RPMI7951 (cell line): ENCODE data around the gene PBX1. TPM values are rescaled to one million over a fixed set of nuclear protein-coding genes. Genes with fewer than 3 reads are reported as not detected.
"Not testable (repeated sequence)": the region's sequence is repeated elsewhere in the genome, so short reads cannot be mapped to it uniquely, and the experiment has no call there.

Experiments used
- DNase-seq: peaks from one replicate; pipeline ENCODE4 v3.0.0-alpha.2; 2012; ENCODE audit warnings: low read depth
- total RNA-seq: library from RNA; depleted of rRNA; stranded (reverse); fragments of >200 nt; shearing (Covaris generic); gene quantifications from 2 replicates; pipeline ENCODE4 v1.2.3, GENCODE V29; 2014

Gene PBX1
- total RNA-seq, 1 experiment from 2014 or later, result 2.4 TPM

DNA sequence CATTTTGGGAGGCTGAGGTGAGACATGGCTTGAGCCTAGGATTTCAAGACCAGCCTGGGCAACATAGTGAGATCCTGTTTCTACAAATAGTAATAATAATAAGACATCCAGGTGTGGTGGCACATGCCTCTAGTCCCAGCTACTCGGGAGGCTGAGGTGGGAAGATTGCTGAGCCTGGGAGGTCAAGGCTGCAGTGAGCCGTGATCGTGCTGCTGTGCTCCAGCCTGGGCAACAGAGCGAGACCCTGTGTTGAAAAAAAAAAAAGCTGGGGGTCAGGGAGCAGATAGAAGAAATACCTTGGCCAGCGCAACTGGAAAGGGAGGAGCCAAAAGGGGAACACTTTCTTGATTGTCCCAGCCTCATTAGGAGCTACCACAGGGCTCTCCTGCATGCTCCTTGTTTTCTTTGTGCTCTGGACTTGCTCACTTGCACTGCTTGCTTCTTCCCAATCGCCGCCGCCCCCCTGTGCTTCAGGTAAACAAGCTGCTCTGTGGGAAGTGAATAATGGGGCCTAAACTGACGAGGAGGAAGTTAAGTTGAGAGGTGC lies 31.1 kb downstream of the PBX1 start:
- no peak for DNase-seq

DNA sequence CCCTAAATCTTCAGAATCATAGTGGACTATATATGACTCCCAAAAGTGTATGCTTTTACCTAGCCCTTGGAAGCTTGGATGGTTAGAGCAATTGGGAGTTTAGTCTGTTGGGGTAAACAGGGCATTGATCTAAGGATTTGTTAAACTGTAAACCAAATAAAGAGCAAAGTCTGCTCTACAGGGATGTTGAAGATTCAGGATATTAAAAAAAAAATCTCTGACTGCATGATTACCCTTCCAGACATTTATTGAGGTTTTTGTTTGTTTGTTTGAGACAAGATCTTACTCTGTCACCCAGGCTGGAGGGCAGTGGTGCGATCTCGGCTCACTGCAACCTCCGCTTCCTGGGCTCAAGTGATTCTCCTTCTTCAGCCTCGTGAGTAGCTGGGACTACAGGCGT lies 31.6 kb downstream of the PBX1 start:
- no peak for DNase-seq

DNA sequence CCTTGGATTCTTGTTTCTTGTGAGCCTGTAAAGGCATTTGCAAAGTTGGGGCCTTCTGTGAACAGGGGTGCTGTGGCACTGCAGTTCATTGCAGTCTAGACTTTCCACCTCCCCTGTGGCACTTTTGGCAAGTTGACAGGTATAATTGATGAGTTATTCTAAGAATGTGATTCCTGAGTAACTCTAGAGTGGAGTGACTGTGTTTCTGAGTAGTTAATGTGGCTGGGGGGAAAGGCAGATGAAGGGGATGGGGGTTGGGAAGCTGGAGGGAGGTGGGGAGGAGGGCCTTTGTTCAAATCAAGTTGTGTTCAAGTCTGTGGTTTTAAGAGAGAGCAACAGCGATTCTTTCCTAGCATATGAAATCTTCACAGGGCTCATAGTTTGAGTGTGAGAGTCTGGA lies 32.9 kb downstream of the PBX1 start:
- DNase-seq, result peak; percentile 27

DNA sequence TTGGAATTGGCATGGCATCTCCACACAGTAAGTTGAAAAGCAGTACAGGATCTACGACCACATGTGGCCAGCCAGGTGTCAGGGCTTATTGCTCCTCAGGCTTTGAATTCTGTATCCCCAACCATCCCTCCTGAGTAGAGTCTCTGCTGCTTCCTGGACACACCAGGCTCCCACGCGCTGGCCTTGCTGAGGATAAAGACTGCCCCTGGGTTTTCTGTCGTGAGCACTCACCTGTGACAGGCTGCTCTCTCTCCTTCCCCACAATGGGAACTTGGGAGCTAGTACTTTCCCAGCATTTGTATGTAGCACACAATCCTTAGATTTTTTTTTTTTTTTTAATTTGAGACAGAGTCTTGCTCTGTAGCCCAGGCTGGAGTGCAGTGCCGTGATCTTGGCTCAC lies 33.6 kb downstream of the PBX1 start:
- DNase-seq, result no peak

DNA sequence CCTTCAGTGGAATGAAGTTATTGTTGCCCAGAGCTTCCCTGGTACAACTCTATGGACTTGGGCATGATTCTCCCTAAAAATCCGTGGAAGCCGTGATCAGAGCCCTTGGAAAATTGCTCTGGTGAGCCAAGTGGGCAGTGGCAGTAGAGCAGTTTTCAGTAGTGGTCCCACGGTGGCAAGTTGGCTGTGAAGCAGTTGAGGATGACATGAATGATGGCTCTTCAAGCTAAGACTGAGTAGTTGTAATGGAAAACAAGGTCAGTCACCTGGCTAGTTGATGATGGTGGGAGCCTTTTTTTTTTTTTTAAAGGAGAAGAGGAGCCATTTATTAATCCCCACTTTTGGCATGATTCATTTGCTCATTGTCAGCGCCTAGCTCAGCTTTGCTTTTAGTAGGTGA lies 36.2 kb downstream of the PBX1 start:
- DNase-seq, result no peak

DNA sequence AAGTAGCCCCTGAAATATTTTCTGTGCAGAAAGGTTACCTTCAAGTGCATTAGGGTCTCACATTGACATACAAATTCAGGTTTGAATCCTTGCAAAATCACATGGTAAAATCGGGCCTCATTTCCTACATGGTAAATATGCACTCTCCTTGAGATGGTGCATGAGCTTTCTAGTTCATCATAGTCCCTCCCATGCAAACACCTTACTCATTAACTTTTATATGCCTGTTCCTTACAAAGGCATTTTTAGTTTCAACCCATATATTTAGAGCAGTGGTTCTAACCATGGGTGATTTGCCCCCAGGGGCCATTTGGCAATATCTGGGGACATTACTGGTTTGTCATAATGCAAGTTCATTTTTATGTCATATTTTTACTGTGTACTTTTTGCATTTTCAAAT lies 37.2 kb downstream of the PBX1 start:
- no peak for DNase-seq

DNA sequence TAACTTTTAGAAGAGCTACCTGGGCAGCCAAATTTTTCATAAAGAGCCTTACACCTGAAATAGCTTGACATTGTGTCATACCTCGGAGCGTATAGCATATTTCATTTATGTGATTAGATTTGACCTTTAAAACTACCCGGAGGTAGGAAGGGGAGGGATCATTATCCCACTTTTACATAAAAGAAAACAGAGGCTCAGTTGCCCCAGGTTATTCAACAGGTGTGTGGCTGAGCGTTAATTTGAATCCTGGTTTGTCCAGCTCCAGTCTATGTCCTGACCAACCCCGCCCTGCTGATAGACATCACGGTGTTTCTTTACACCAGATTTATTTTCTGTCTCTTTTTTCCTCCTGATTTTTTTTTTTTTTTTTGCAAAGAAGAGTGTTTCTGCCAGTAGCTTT lies 39.7 kb downstream of the PBX1 start:
- no peak for DNase-seq

DNA sequence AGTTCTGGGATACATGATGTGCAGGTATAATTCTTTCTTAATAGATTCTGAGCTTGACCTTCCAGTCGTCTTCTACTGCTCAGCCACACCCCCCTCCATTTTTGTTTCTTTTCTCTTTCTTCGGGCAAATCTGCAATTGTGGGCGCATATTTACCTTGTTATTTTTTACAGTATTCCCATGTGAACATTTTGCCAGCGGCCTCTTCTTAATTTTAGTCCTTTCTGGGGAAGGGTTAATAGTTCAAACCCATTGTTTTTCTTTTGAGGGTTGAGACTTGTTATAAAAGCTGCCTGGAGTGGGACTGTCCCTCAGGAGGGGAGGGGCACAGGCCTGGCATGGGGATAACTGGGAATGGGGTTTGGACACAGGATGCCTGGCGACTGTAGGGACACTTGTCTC lies 40.3 kb downstream of the PBX1 start:
- DNase-seq, result no peak

DNA sequence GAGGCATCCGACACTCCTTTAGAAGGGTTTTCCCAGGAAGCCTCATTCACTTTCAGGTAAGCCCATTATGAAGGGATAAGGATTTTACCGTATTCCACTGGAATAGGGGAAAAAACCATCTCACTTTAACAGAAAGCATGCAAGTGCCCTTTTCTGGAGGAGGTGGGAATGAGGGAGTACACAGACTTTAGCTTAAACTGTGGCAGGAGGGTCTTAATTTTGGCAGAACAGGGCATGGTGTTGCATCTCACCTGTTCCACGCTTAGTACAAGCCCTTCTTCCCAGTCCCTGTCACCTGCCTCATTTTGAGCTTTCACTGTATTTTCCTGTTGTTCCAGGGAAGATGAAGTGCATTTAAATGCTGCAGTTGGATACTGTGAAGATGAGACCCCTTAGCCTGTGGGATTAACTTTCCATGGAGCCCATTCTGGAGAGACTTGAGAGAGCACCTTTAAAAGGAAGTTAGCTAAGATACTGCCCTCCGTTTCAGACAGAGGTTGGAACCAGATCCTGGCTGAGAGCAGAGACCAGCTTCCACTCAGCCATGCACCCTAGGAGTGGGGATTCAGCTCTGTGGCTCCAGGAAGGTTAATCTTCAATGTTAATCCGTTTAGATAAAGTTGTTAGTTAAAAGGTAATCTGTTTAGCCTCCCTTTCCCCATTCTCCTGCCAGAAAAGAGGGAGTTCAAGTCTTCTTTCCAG lies 42.6 kb downstream of the PBX1 start:
- DNase-seq, result no peak

DNA sequence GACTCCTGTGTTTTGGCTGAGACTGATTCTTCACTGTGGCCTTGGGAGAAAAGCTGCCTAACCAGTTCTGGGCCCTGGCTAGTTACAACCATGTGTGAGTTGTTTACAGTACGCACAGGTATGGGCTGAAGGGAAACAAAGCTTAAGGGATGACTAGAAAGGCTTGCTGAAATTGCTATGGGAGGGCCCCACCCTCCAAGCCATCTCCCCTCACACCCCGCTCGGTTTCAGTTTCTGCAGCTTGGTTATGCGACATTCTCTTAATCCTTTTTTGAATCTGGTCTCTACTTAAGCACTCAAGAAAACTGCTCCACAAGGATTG lies 43.1 kb downstream of the PBX1 start:
- DNase-seq, result no peak

DNA sequence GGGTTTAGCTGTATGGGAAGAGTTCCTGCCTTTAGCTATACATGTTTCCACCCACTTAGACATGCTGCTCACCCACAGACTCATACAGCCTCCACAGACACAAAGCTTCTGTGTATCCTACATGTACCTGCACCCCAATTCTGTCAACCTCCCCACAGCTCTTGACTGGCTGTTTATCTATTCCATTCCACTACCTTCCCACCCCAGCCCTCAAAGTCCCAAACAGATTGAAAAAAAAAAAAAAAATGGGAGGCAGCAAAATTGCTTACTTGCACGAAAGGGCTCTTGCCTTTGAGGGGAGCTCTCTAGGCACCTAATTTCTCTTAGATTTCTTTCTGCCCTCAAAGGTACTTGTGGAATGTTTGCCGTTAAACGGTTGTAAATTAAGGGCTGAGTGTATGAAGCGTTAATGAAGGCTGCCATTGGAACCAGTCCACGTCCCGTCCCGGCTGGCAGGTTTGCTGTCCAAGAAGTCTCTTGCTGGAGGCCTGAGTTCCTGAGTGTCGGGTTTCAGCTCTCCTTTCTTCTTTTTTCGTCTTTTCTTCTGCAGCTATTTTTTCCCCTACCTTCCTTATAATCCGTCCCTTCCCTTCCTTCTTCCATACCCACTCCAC lies 43.6 kb downstream of the PBX1 start:
- DNase-seq, result peak; percentile 20

DNA sequence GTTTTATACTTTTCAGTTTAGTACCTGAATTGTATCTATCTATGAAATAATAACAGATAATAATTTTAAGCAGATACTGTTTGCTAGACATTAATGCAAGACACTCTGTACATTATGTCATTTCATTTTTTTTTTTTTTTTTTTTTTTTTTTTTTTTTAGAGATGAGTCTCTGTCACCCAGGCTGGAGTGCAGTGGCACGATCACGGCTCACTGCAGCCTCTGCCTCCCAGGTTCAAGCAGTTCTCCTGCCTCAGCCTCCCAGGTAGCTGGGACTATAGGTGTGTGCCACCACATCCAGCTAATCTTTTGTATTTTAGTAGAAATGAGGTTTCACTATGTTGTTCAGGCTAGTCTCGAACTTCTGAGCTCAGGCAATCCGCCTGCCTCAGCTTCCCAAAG lies 44.8 kb downstream of the PBX1 start:
- not testable (repeated sequence) for DNase-seq

DNA sequence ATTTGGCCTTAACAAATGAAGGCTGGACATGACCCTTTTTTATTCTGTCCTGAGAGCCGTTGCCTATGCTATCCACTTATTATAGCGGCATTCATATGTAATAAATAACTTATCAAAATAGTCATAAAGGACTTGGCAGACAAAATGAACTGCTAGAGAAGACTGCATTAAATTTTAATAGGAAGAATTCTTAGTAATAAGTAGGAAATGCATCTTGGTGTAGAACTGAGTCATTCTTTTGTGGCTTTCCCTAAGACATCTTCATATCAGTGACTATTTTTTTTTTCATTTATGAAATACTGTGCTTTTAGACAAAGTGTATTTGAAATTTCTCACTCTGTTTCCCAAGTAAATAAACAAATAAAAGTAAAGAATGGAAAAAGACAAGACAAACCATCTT lies 45.6 kb downstream of the PBX1 start:
- no peak for DNase-seq

DNA sequence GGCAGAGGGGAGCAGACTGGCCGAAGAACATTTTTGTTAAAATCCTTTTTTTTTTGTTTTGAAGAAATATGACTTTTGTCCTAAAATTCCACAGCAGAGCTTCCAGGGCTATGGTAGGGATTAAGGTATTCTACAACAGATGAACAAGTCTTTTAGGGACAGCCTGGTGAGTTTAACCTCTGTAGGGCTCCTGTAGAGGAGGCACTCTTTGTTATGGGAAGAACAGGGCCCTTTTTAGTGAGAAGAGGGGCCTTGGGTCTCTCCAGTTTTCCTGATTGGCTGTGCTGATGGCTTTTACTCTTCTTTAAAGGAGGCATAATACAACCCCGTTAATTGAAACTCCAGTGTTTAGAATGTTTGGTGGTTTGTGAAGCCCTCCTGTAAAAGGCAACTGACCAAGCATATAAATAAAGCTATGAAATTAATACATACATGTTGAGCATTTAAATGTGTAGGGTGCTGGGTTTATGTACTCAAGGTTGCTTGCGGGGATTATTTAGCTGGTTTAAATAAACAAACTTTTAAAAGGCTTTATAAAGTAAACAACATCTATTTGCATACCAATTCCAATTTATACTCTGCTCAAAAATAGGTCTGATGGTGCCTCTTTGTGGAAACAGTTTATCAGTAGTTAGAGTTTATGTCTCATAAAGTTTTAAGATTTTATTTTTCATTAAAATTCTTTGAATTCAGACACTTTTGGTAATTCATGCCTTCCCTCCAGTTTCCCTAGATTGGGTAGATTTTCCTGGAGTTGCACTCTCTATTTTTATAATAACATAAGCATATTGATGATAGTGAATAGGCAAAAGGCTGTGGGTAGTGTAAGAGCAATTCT lies 46.5 kb downstream of the PBX1 start:
- DNase-seq, result no peak

DNA sequence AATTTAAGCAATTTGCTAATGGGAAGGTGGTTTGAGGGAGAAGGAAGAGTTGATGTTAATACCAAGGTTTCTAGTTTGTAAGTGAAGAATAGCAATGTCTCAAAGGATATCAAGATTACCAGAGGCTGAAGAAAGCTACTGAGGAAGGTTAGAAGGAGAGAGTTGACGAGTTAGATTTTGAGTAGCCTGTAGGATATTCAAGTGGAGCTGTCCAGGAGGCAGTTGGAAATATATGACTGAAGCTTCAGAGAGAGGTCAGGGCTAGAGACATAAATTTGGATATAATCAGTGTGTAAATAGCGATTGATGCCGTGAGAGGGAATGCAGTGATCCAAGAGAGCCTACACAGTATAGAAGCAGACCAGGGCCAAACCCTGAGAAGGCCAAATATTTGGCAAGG lies 48.4 kb downstream of the PBX1 start:
- no peak for DNase-seq

DNA sequence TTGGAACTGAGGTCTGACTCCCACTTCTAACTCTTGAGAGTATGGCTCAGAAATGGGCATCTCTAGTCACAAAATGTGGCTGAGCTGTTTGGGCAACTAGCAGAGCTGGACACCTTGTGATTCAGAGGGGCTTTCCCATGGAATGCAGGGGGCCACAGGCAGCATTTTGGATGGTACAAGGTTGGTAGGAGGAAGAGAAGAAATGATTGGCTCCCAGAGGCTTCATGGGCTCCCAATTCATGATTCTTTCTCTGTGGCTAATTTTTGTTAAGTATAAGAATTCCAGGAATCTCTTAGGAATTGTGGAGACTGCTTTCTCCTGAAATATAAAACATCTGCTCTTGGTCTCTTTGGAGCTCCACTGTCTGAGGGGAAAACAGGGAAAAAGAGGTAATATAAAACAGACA lies 49.7 kb downstream of the PBX1 start:
- DNase-seq, result peak; percentile 27

DNA sequence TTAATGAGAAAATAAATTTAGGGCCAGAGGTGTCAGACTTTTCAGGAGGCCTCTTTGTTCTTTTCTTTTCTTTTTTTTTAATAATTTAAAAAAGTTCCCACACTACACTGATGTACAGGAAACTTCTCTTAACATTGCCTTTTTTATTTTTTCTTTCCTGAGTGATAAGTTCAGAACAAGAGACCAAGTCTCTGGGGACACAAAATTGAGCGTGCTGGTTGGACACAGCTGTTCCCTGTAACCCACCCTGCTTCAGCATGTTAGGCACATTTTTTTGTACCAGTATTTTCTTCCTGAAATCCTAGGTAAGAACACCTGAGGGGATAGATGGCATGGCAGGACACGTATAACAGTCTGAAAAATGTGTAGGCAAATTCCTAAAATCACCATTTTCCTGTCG lies 50.1 kb downstream of the PBX1 start:
- no peak for DNase-seq

DNA sequence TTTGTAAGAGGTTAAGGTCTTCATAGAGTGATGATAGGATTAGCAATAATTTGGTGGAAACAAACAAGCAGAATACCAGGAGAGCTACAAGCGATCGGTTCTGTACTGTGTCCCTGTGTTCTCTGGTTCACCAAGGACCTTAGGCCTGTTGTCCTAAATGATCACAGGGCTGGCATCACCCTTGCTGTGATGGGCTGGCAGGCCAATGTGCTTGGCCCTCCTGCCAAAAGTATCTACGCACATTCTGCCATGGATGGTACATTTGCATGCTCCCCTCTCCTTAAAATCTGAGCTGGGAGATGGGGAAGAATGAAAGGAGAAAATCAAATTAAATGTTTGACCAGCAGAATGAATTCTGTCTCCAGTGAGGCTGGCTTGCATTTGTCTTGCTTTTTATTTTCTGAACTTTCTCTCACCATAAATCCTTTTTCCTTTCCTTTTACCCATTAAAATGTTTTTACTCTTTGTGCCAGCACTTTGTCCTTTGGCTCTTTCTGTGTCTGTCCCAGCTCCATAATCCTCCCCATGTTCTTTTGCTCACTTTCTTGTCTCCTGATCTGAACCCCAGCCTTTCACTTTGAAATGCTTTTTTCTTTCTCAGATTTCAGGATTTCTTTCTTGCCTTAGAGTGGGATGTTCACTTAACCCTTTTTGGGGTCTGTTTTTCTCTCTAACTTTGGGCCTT lies 51.7 kb downstream of the PBX1 start:
- DNase-seq, result no peak

DNA sequence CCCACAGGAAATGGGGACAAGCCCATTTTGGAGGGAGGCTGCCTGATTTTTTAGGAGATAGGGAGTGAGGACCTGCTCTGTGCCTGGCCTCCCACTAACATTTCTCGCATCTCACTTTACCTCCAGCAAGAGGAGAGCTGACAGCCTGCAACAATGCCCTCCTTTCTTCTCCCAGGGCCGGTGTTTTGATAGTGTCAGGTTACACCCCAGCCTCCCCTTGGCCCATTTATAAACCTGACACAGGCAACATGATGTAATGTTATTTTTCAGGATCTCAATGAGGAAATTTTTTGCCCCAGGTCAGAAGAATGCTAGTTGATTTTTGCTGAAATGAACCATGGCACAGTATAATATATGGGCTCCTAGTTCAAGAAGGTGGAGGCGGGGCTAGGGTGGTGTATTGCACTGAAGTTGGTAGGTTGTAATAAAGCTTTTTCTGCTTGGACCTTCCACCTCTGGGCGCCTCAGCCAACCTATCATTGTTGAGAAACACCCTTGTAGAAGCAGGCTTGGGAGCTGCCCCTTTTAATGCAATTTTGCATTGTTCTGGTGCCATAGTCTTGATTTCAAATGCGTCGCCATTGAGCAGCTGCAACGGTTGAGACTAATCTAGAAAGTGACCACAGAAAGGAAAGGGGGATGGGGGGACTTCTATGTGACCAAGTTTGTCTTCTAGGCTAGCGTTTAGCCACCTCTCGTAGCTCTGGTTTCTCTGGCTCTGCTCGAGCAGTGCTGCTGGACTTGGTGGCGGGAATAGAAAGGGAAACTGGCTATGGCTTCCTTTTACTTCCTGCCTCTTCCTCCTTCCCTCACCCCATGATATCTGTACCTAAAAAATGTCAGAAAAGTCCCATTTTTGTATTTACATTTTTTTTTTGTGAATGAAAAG lies 53.0 kb downstream of the PBX1 start:
- peak; percentile 72 for DNase-seq

DNA sequence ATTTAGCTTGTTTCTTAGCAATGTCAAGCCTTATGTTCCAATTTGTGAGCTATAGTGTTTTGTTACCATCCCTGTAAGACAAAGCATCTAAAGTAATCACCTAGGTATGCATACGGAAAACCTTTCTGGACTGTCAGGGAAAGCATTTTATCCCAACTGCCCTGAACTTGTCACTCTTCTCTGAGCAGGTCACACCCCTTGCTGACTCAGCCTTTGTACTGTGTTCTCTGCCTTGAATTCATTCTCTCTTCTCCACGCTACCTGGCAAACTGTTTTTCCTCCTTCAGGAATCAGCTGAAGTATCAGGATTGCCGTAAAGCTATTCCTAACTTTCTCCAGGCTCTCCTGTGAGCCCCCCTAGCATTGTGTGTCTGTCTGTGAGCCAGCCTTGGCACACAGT lies 54.2 kb downstream of the PBX1 start:
- no peak for DNase-seq

DNA sequence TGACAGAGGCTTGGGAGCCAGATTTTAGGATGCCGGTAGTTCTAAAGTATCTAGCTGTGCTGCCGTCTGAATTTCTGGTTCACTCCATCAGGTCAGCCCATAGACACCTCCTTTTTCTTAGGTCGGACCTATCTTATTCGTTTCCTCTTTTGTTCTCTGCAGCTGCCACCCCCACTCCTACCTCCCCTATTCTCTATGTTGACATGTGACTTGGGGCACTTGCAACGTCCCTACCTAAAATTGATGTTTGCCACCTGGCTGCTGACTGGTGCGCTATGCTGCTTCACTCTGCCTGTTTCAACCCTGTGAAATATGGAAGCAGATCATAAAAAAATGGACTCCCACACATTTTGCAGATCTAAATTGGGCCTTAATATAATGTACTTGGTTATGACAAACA lies 55.3 kb downstream of the PBX1 start:
- DNase-seq, result no peak
